HepG2 (cell line): ENCODE data around the gene DOCK2. TPM values are rescaled to one million over a fixed set of nuclear protein-coding genes. Genes with fewer than 3 reads are reported as not detected.

Experiments
- ARNT ChIP-seq: fragments of 450-650 bp; IDR thresholded peaks from 2 replicates; pipeline ENCODE4 v1.6.1; 2017
- NR1H2 ChIP-seq: sonication (generic); formaldehyde crosslinking; IDR thresholded peaks from 2 replicates; pipeline ENCODE4 v1.8.1; 2022; ENCODE audit warnings: low read depth, missing genetic modification reagents, borderline replicate concordance
- SP1 ChIP-seq, 2 experiments: fragments of 450-650 bp in 1 of 2; sonication (generic) in 1 of 2; formaldehyde crosslinking in 1 of 2; IDR thresholded peaks; 2 replicates each; pipeline versions ENCODE4 v1.4.0 to v1.6.1; 2016 to 2020; ENCODE audit warnings: missing genetic modification reagents in 1 of 2
- ZBTB7A ChIP-seq: sonication (generic); formaldehyde crosslinking; IDR thresholded peaks from 2 replicates; pipeline ENCODE4 v1.8.0; 2022; ENCODE audit warnings: mild to moderate bottlenecking, missing genetic modification reagents
- ZNF605 ChIP-seq: sonication (generic); formaldehyde crosslinking; IDR thresholded peaks from 2 replicates; pipeline ENCODE4 v1.8.0; 2022; ENCODE audit warnings: mild to moderate bottlenecking, missing genetic modification reagents
- polyA plus RNA-seq, 8 experiments: library from polyadenylated mRNA; depleted of rRNA in 3 of 8; stranded (reverse) in 7 of 8; unstranded in 1 of 8; fragments of >200 nt; fragmentation: Illumina TruSeq in 4 of 8; extraction: Trizol in 4 of 8; gene quantifications; 2 replicates each; pipeline versions ENCODE4 v1.2.1 to v1.2.3, GENCODE V29; 2011 to 2016; ENCODE audit warnings: low read depth in 4 of 8, missing spikeins in 1 of 8, mixed read lengths in 1 of 8; ENCODE audit not compliant: insufficient read depth in 1 of 8
- total RNA-seq, 5 experiments: library from RNA; depleted of rRNA; stranded (reverse); fragments of >200 nt; fragmentation: Illumina TruSeq; extraction: Trizol; gene quantifications; 2 replicates each; pipeline ENCODE4 v1.2.3, GENCODE V29; 2016; ENCODE audit warnings: low read depth in 1 of 5
- TF ChIP-seq, protein P1 (sequence below): sonication (generic); formaldehyde crosslinking; conservative IDR thresholded peaks from 2 replicates; pipeline ENCODE4 v1.4.0; 2020; ENCODE audit warnings: missing genetic modification reagents
- TF ChIP-seq, protein P2 (sequence below): sonication (generic); formaldehyde crosslinking; IDR thresholded peaks from 2 replicates; pipeline ENCODE4 v1.4.0; 2020; ENCODE audit warnings: missing genetic modification reagents
- TF ChIP-seq, protein P3 (sequence below): sonication (generic); formaldehyde crosslinking; IDR thresholded peaks from 2 replicates; pipeline ENCODE4 v1.4.0; 2020; ENCODE audit warnings: missing genetic modification reagents

Gene DOCK2
- total and polyA plus RNA-seq, 2 of the 13 experiments (the other 11 are each of a cell fraction or from before 2014, with no cell fraction given) = not detected

DNA sequence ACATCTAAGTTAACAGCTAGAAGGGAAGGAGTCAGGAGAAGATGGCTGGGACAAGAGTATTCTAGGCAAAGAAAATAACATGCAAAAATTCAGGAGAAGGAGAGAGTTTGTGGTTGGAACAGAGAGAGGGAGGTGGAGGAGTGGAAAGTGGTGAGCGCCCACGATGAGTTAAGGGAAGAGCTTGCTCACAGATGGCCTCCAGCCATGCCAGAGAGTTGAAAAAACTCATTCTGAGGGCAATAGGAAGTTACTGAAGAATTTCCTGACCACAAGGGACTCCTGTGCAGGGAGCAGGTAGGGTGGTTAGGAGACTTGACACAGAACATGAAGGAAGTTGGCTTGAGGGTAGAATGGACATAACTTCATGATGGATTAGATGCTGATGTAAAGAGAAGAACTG is 159.7 kb downstream of the DOCK2 start (continued):
- TF ChIP-seq, protein P1, sequence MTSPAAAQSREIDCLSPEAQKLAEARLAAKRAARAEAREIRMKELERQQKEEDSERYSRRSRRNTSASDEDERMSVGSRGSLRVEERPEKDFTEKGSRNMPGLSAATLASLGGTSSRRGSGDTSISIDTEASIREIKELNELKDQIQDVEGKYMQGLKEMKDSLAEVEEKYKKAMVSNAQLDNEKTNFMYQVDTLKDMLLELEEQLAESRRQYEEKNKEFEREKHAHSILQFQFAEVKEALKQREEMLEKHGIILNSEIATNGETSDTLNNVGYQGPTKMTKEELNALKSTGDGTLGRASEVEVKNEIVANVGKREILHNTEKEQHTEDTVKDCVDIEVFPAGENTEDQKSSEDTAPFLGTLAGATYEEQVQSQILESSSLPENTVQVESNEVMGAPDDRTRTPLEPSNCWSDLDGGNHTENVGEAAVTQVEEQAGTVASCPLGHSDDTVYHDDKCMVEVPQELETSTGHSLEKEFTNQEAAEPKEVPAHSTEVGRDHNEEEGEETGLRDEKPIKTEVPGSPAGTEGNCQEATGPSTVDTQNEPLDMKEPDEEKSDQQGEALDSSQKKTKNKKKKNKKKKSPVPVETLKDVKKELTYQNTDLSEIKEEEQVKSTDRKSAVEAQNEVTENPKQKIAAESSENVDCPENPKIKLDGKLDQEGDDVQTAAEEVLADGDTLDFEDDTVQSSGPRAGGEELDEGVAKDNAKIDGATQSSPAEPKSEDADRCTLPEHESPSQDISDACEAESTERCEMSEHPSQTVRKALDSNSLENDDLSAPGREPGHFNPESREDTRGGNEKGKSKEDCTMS = no peak
- TF ChIP-seq ZBTB7A (CRISPR knock-in tag) (no peak), NR1H2 (CRISPR knock-in tag) (no peak), ARNT (no peak), ZNF605 (CRISPR knock-in tag) (no peak), SP1 (IDR thresholded peaks at IDR 0.05) (no peak), SP1 (CRISPR knock-in tag; IDR thresholded peaks at IDR 0.05) (no peak)
- TF ChIP-seq, protein P2, sequence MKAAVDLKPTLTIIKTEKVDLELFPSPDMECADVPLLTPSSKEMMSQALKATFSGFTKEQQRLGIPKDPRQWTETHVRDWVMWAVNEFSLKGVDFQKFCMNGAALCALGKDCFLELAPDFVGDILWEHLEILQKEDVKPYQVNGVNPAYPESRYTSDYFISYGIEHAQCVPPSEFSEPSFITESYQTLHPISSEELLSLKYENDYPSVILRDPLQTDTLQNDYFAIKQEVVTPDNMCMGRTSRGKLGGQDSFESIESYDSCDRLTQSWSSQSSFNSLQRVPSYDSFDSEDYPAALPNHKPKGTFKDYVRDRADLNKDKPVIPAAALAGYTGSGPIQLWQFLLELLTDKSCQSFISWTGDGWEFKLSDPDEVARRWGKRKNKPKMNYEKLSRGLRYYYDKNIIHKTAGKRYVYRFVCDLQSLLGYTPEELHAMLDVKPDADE (CRISPR knock-in tag) = no peak
- TF ChIP-seq, protein P3, sequence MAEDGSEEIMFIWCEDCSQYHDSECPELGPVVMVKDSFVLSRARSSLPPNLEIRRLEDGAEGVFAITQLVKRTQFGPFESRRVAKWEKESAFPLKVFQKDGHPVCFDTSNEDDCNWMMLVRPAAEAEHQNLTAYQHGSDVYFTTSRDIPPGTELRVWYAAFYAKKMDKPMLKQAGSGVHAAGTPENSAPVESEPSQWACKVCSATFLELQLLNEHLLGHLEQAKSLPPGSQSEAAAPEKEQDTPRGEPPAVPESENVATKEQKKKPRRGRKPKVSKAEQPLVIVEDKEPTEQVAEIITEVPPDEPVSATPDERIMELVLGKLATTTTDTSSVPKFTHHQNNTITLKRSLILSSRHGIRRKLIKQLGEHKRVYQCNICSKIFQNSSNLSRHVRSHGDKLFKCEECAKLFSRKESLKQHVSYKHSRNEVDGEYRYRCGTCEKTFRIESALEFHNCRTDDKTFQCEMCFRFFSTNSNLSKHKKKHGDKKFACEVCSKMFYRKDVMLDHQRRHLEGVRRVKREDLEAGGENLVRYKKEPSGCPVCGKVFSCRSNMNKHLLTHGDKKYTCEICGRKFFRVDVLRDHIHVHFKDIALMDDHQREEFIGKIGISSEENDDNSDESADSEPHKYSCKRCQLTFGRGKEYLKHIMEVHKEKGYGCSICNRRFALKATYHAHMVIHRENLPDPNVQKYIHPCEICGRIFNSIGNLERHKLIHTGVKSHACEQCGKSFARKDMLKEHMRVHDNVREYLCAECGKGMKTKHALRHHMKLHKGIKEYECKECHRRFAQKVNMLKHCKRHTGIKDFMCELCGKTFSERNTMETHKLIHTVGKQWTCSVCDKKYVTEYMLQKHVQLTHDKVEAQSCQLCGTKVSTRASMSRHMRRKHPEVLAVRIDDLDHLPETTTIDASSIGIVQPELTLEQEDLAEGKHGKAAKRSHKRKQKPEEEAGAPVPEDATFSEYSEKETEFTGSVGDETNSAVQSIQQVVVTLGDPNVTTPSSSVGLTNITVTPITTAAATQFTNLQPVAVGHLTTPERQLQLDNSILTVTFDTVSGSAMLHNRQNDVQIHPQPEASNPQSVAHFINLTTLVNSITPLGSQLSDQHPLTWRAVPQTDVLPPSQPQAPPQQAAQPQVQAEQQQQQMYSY (CRISPR knock-in tag) = no peak
